Dendritic cell treated with granulocyte-macrophage colony-stimulating factor and Interleukin-4, amounts not matched to agents 40 ng/mL and 50 ng/mL, for 4 days (primary cell): ENCODE results near the gene ARMH1.
"Not testable (repeated sequence)": the region's sequence is repeated elsewhere in the genome, so short reads cannot be mapped to it uniquely, and the experiment has no call there.

Experiments
- H3K27ac Mint-ChIP-seq: one replicate; pipeline ENCODE4 v1.8.0; 2022; ENCODE audit warnings: mild to moderate bottlenecking, mixed read lengths
- H3K27me3 Mint-ChIP-seq: one replicate; pipeline ENCODE4 v1.8.0; 2022; ENCODE audit warnings: mild to moderate bottlenecking, mixed read lengths
- H3K36me3 Mint-ChIP-seq: one replicate; pipeline ENCODE4 v1.8.0; 2022; ENCODE audit warnings: low read depth, mixed read lengths
- H3K4me1 Mint-ChIP-seq: one replicate; pipeline ENCODE4 v1.8.0; 2022; ENCODE audit warnings: low read depth, mixed read lengths
- H3K4me3 Mint-ChIP-seq: one replicate; pipeline ENCODE4 v1.8.0; 2022; ENCODE audit warnings: mild to moderate bottlenecking, moderate library complexity, mixed read lengths
- H3K9me3 Mint-ChIP-seq: one replicate; pipeline ENCODE4 v1.8.0; 2022; ENCODE audit warnings: mixed read lengths
- intact Hi-C: fragments of 100-400 bp; cut with micrococcal nuclease; formaldehyde crosslinking; loops from one replicate; pipeline ENCODE4 v1.15.0; 2022

The ARMH1 gene

DNA sequence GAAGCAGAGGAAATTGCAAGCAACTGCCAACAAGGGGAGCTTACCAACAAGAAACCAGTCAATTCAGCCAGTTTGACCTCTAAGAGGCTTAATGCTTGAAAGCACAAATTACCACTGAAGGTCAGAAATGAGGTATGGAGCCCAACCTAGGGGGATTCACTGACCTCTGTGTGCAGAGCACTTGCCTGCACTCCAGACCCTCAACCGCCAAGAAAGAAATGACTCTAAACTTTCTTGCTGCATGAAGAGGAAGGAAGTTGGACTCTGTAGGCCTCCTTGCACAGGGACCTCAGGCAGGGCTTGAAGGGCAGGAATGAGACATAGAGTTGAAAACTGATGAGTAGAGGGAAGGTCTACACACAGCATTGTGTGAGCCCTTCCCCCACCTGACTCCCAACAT lies 10.0 kb downstream of the ARMH1 start:
- Mint-ChIP-seq H3K36me3 (no peaks in the 10 kb centered on the region), H3K27ac (peak overlapping the region; percentile 50), H3K4me1 (peaks cover 48% of the 10 kb centered on the region), H3K4me3 (no peak overlapping the region), H3K27me3 (peaks cover 3% of the 10 kb centered on the region), H3K9me3 (no peaks in the 10 kb centered on the region)
- intact Hi-C loops, result no loop called here

DNA sequence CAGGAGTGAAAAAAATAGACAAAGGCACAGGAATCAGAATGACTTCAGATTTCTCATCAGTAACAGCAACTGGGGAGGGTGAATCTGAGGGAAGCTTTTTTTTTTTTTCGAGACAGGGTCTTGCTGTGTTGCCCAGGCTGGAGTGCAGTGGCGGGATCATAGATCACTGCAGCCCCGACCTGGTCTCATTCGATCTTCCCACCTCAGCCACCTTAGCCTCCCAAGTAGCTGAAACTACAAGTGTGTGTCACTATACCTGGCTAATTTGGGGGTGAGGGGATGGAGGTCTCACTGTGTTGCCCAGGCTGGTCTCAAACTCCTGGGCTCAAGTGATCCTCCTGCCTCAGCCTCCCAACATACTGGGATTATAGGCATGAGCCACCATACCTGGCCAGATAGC lies 10.7 kb downstream of the ARMH1 start:
- H3K36me3 Mint-ChIP-seq, result no peaks in the 10 kb centered on the region
- no peak overlapping the region for H3K27ac Mint-ChIP-seq
- intact Hi-C loops, result no loop called here
- H3K27me3 Mint-ChIP-seq, result peaks cover 6% of the 10 kb centered on the region
- H3K9me3 Mint-ChIP-seq, result no peaks in the 10 kb centered on the region
- H3K4me1 Mint-ChIP-seq, result peaks cover 41% of the 10 kb centered on the region
- H3K4me3 Mint-ChIP-seq, result no peak overlapping the region

DNA sequence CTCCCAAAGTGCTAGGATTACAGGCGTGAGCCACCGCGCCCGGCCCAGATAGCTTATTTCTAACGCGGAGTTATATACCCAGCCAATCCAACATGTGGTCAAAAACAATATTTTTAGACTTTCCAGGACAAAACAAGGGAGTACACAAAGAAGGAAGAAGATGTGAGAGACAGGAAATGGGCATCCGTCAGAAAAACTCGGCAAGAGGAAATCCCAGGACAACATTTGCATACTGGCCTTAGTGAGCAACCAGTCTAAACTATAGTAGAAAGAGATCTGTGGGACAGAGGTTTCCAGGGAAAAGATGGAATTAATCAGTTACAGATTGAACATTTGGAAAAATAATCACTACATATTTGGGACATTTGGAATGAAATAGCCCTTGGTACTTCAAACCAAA lies 11.4 kb downstream of the ARMH1 start:
- Mint-ChIP-seq H3K27ac (no peak overlapping the region), H3K36me3 (no peaks in the 10 kb centered on the region), H3K4me1 (peaks cover 38% of the 10 kb centered on the region), H3K4me3 (no peak overlapping the region), H3K9me3 (no peaks in the 10 kb centered on the region), H3K27me3 (peaks cover 9% of the 10 kb centered on the region)
- intact Hi-C loops, result no loop called here

GRCh38 chr1:44688760-44689446 lies 14.4 kb downstream of the ARMH1 start:
- intact Hi-C loops, result no loop called here

DNA sequence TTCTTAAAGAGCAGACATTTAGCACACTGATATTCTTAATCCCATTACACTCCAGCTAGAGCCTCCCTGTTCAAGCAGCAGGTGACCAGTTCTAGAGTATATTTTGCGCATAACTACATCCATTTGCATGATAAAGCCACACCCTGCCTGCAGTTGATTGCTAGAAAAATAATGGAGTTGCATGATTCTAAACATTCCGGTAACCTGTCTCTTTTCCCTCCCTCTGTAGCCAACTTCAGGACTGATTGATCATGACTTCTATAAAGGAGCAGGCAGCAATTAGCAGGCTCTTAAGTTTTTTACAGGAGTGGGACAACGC lies 14.9 kb downstream of the ARMH1 start:
- no peak overlapping the region for H3K27ac Mint-ChIP-seq
- intact Hi-C loops, result no loop called here
- peaks cover 28% of the 10 kb centered on the region for H3K4me1 Mint-ChIP-seq
- H3K4me3 Mint-ChIP-seq, result no peak overlapping the region
- peaks cover 15% of the 10 kb centered on the region for H3K27me3 Mint-ChIP-seq
- no peaks in the 10 kb centered on the region for H3K9me3 Mint-ChIP-seq
- no peaks in the 10 kb centered on the region for H3K36me3 Mint-ChIP-seq

More at GRCh38 chr1:44688760-44689446, 14.4 kb downstream of the ARMH1 start:
- no peak overlapping the region for H3K27ac Mint-ChIP-seq
- no peaks in the 10 kb centered on the region for H3K9me3 Mint-ChIP-seq
- H3K4me3 Mint-ChIP-seq, result no peak overlapping the region
- peaks cover 15% of the 10 kb centered on the region for H3K27me3 Mint-ChIP-seq
- H3K4me1 Mint-ChIP-seq, result peaks cover 32% of the 10 kb centered on the region
- H3K36me3 Mint-ChIP-seq, result no peaks in the 10 kb centered on the region

DNA sequence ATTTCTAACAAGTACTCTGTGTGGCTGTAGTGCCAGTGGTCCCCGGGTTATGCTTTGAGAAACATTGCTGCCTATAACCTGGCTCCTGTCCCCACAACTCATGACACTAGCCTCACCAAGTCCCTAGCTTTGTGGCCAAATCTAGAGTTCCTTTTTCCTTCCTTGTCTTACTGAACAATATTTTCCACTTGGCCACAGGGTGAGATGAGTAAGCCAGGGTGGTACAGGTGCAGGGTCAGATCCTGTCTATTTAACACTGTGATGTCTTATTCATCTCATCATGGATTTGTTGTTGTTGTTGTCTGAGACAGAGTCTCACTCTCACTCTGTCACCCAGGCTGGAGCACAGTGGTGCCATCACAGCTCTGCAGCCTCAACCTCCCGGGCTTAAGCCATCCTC lies 18.6 kb downstream of the ARMH1 start:
- Mint-ChIP-seq H3K36me3 (no peaks in the 10 kb centered on the region), H3K4me1 (peaks cover 29% of the 10 kb centered on the region), H3K27ac (no peak overlapping the region), H3K4me3 (no peak overlapping the region), H3K27me3 (peaks cover 22% of the 10 kb centered on the region), H3K9me3 (no peaks in the 10 kb centered on the region)
- intact Hi-C loops, result no loop called here

- intact Hi-C loops, result no loop called here
- peaks cover 22% of the 10 kb centered on the region for H3K27me3 Mint-ChIP-seq
- no peak overlapping the region for H3K4me3 Mint-ChIP-seq
- no peaks in the 10 kb centered on the region for H3K9me3 Mint-ChIP-seq
- H3K4me1 Mint-ChIP-seq, result peaks cover 34% of the 10 kb centered on the region
- H3K27ac Mint-ChIP-seq, result no peak overlapping the region
- H3K36me3 Mint-ChIP-seq, result no peaks in the 10 kb centered on the region
These were observed 19.4 kb downstream of the ARMH1 start for GRCh38 chr1:44693900-44694299.

DNA sequence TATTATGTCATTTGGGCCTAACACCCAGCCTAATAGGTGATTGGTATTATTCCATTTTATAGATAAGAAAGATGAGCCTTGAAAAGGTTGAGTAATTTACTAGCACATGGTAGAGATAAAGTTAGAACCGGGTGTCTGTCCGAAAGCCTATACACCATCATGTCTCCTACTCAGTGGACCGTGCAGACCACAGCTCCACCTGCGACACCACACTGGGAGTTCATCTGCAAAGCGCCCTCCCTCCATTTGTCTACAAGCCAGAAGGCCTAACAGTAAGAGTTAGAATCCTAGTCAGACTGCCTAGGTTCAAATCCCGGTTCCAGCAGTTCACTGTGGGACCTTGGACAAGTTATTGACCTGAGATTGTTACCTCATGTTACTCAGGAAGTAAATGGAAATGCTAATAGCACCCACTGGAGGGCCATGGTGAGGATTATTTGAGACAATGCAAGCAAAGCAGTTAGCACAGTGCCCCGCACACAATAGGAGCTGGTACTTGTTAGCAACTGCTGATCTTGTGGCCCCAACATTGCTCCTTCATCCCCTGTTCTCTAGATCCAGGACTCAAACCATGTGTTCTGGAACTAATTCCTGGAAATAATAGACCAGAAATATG lies 20.5 kb downstream of the ARMH1 start:
- H3K4me3 Mint-ChIP-seq, result no peak overlapping the region
- intact Hi-C loops, result no loop called here
- no peak overlapping the region for H3K27ac Mint-ChIP-seq
- no peaks in the 10 kb centered on the region for H3K9me3 Mint-ChIP-seq
- H3K27me3 Mint-ChIP-seq, result peaks cover 22% of the 10 kb centered on the region
- no peaks in the 10 kb centered on the region for H3K36me3 Mint-ChIP-seq
- peaks cover 34% of the 10 kb centered on the region for H3K4me1 Mint-ChIP-seq

- Mint-ChIP-seq H3K36me3 (no peaks in the 10 kb centered on the region), H3K4me1 (peaks cover 34% of the 10 kb centered on the region), H3K4me3 (no peak overlapping the region), H3K9me3 (no peaks in the 10 kb centered on the region), H3K27ac (no peak overlapping the region), H3K27me3 (peaks cover 23% of the 10 kb centered on the region)
- intact Hi-C loops, result no loop called here
These were observed 21.2 kb downstream of the ARMH1 start for GRCh38 chr1:44695671-44696070.

DNA sequence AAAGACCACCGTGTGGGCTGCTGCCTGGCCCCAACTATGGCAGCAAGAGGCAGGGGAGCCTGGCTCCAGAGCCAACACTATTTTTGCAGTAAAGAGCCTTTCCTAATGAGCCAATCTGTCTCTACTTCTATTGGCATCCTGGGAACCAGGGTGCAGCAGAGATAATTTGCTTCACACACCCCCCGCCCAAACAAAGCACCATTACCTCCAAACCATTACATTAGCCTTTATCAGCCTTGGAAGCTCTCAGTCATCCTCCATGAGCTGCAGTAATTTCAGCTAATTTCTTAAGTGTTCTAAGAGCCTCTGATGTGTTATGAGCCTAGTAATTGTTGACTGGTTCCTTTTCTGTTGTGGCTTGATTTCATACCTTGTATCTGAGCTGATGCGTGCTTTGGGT lies 21.6 kb downstream of the ARMH1 start:
- Mint-ChIP-seq H3K9me3 (no peaks in the 10 kb centered on the region), H3K27me3 (peaks cover 25% of the 10 kb centered on the region), H3K4me1 (peaks cover 34% of the 10 kb centered on the region), H3K27ac (no peak overlapping the region), H3K4me3 (no peak overlapping the region), H3K36me3 (no peaks in the 10 kb centered on the region)
- intact Hi-C loops, result no loop called here

DNA sequence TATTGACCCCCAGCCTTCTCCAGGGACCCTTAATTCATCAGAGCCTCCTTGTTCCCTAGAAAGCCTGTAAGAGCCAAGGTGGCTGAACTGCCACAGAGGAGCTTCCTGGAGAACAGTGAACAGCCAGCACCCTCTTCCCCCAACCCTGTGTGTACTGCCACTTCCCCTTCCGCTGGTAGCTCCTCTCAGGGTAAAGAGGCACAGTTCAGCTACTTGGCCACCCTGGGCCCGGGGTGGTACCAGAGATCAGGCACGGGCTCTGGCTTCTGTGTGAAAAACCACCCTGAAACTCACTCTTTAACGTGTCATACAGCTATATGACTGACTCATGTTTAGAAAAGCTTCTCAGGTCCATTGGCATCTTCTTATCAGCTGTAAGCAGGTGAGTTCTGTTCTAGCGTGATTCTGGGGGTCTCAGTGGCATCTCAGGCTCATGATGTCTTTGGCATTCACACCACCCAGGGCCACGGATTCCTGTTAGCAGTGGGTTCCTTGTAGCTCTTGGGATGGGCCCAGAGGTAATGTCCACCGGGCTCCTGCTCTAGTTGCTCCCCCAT lies 22.4 kb downstream of the ARMH1 start:
- Mint-ChIP-seq H3K4me1 (peaks cover 34% of the 10 kb centered on the region), H3K9me3 (no peaks in the 10 kb centered on the region), H3K4me3 (no peak overlapping the region), H3K27ac (peak overlapping the region; percentile 48), H3K27me3 (peaks cover 27% of the 10 kb centered on the region), H3K36me3 (no peaks in the 10 kb centered on the region)
- intact Hi-C loops, result no loop called here

GRCh38 chr1:44698138-44698537 lies 23.6 kb downstream of the ARMH1 start:
- peak overlapping the region; percentile 48 for H3K27ac Mint-ChIP-seq
- no peaks in the 10 kb centered on the region for H3K36me3 Mint-ChIP-seq
- H3K4me3 Mint-ChIP-seq, result no peak overlapping the region
- H3K4me1 Mint-ChIP-seq, result peaks cover 31% of the 10 kb centered on the region
- H3K9me3 Mint-ChIP-seq, result no peaks in the 10 kb centered on the region
- H3K27me3 Mint-ChIP-seq, result peaks cover 38% of the 10 kb centered on the region
- intact Hi-C loops, result no loop called here

DNA sequence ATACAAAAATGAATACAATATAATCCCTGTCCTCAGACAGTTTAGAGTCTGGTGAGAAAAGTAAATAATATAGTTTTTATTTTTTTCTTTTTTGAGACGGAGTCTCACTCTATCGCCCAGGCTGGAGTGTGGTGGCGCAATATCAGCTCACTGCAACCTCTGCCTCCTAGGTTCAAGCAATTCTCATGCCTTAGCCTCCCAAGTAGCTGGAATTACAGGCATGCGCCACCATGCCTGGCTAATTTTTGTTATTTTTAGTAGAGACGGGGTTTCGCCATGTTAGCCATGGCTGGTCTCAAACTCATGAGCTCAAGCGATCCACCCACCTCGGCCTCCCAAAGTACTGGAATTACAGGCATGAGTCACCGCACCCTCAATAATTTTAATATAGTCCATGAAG lies 24.9 kb downstream of the ARMH1 start:
- H3K9me3 Mint-ChIP-seq, intact Hi-C loops, H3K27ac Mint-ChIP-seq, H3K4me3 Mint-ChIP-seq, H3K36me3 Mint-ChIP-seq: not testable (repeated sequence)
- Mint-ChIP-seq H3K27me3 (peaks cover 43% of the 10 kb centered on the region), H3K4me1 (peaks cover 22% of the 10 kb centered on the region)

DNA sequence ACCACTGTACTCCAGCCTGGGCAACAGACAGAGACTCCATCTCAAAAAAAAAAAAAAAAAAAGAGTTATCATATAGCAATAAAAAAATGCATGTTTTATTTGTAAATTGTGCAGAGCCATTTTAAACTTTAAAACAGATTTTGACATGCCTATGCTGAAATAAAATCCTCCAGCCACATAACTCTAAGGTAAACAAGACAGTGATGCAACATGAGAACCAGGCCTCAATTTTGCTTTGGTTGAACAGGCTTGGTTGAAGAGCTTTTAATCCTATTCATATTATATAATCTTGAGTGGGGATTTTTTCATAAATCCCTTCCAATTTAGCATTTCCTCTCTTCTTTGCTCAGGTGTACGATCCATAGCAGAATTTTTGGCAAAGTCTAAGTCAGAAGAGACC lies 26.1 kb downstream of the ARMH1 start:
- Mint-ChIP-seq H3K27me3 (peaks cover 41% of the 10 kb centered on the region), H3K36me3 (no peaks in the 10 kb centered on the region), H3K4me1 (peaks cover 22% of the 10 kb centered on the region), H3K27ac (no peak overlapping the region), H3K4me3 (no peak overlapping the region), H3K9me3 (no peaks in the 10 kb centered on the region)
- intact Hi-C loops, result no loop called here

DNA sequence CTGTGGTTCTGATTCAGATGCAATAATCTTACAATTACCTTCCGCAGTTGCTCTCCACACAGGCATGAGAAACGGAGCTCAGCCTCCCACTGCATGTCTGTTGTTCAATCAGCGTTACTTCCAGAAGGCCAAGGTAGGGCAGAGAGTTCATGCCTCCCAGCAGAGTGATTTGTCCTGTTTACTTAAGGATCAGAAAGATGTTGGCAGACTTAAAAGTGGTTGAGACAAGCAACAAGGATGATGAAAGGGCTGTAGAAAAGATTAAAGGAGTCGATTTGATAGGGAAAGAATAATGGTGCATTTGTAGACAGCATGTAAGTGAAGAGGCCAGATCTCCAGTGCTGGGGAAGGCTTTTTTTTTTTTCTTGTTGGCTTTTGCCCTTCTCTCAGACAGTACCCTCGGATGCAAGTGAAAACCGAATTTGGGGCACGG lies 26.6 kb downstream of the ARMH1 start:
- Mint-ChIP-seq H3K27me3 (peaks cover 43% of the 10 kb centered on the region), H3K36me3 (no peaks in the 10 kb centered on the region), H3K4me1 (peaks cover 22% of the 10 kb centered on the region), H3K27ac (no peak overlapping the region), H3K4me3 (no peak overlapping the region), H3K9me3 (no peaks in the 10 kb centered on the region)
- intact Hi-C loops, result no loop called here
